Measurements from ENCODE around the gene KRTAP17-1. TPM values are rescaled to one million over a fixed set of nuclear protein-coding genes. Genes with fewer than 3 reads are reported as not detected.

Gene KRTAP17-1
- total and polyA plus RNA-seq, 12 donors = not detected

DNA sequence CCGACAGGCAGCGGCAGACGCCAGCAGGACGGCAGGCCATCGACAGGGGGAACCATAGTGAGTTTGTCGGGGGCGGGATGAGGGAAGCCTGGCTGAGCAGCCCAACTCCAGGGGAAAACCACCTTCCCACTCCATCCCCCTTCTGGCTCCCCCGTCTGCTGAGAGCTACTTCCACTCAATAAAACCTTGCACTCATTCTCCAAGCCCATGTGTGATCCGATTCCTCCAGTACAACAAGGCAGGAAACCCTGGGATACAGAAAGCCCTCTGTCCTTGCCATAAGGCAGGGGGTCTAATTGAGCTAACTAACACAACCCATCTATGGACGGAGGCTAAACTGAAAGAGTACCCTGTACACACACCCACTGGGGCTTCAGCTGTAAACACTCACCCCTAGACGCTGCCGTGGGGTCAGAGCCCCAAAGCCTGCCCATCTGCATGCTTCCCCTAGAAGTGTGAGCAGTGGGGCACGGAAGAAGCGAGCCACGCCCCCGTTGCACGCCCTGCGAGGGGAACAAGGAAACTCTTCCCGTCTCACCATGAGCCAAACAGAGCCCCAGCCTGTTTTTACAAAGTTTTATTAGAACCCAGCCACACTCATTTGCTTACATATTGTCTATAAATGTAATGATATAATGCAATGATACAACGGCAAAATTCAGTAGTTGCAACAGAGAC, 16.9 kb downstream of the KRTAP17-1 start:
- peaks cover 0 to 6% (median 0%) of the 10 kb centered on the region in 7 donors for H3K27me3 ChIP-seq
- no peak overlapping the region for H3K4me3 ChIP-seq
- no peaks in the 10 kb centered on the region for H3K36me3 ChIP-seq
- DNase-seq = no peak
- intact Hi-C loops (cut with DNase I) = loop anchor here in 1 of 10 donors (10.0 kb wide), 1 partner anchor 354 kb away; no protein-coding TSS in a partner anchor
- H3K27ac ChIP-seq = no peak overlapping the region
- 84 to 85% methylated on average over 20 of the region's 20 CpGs for WGBS, 2 donors
- H3K4me1 ChIP-seq = peaks cover 0 to 10% (median 4%) of the 10 kb centered on the region in 9 donors
- ATAC-seq = no peak
- TF ChIP-seq, protein P1, sequence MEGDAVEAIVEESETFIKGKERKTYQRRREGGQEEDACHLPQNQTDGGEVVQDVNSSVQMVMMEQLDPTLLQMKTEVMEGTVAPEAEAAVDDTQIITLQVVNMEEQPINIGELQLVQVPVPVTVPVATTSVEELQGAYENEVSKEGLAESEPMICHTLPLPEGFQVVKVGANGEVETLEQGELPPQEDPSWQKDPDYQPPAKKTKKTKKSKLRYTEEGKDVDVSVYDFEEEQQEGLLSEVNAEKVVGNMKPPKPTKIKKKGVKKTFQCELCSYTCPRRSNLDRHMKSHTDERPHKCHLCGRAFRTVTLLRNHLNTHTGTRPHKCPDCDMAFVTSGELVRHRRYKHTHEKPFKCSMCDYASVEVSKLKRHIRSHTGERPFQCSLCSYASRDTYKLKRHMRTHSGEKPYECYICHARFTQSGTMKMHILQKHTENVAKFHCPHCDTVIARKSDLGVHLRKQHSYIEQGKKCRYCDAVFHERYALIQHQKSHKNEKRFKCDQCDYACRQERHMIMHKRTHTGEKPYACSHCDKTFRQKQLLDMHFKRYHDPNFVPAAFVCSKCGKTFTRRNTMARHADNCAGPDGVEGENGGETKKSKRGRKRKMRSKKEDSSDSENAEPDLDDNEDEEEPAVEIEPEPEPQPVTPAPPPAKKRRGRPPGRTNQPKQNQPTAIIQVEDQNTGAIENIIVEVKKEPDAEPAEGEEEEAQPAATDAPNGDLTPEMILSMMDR (IDR thresholded peaks at IDR 0.05) = no peak
- peaks cover 0 to 20% (median 0%) of the 10 kb centered on the region in 11 donors for H3K9me3 ChIP-seq

DNA sequence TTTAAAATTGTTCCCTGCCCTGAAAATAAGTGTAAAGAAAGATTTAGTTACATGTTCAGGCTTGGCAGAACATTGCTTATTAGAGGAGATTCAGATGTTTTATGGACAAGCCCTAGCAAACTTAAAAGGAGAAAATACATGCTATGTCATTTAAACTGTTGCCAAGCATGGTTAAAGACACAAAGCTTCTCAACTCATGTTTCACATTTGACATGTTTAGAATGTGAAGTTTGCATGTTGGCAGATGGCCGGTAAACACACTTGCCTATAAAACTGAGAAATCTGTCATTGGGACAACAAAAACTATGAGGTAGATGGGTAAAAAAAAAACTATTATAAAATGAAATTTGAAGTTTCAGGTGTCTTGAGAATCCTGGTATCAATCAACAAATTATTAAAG, 18.7 kb downstream of the KRTAP17-1 start:
- H3K4me1 ChIP-seq = peaks cover 0 to 2% (median 0%) of the 10 kb centered on the region in 9 donors
- DNase-seq (no peak), ATAC-seq (no peak)
- WGBS, 2 donors = 89% methylated on average over 1 of the region's 1 CpG
- no peak overlapping the region for H3K4me3 ChIP-seq
- H3K27ac ChIP-seq = no peak overlapping the region
- intact Hi-C loops (cut with DNase I) = loop anchor here in 1 of 10 donors (10.0 kb wide), 1 partner anchor 352 kb away; no protein-coding TSS in a partner anchor
- peaks cover 0 to 18% (median 0%) of the 10 kb centered on the region in 11 donors for H3K9me3 ChIP-seq
- peaks cover 0 to 15% (median 10%) of the 10 kb centered on the region in 7 donors for H3K27me3 ChIP-seq
- TF ChIP-seq, protein P1 (IDR thresholded peaks at IDR 0.05) = no peak
- H3K36me3 ChIP-seq = no peaks in the 10 kb centered on the region

DNA sequence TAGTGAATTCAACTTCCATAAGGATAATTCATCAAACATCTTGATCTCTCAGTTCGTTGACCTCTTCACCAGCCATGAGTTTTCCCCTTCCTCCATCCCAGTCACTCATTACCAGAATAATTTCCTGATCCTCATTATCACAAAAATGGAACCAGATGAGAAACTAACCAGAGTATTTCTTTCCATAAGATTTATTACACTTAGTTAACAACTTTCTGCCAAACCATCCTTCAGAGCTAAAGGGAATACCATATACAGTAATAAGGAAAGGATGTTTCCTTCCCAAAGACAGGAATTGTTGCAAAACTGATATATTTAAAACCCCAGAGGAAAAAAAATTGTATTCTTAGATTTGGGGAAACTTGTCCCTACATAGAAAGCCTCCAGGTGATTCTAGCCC, 21.5 kb downstream of the KRTAP17-1 start:
- Histone ChIP-seq H3K27me3 (peaks cover 0 to 24% (median 11%) of the 10 kb centered on the region in 7 donors), H3K9me3 (no peaks in the 10 kb centered on the region), H3K27ac (no peak overlapping the region), H3K36me3 (no peaks in the 10 kb centered on the region), H3K4me3 (no peak overlapping the region), H3K4me1 (no peaks in the 10 kb centered on the region)
- TF ChIP-seq, protein P1 (IDR thresholded peaks at IDR 0.05) = no peak
- ATAC-seq = no peak
- no peak for DNase-seq
- WGBS, 2 donors = 76 to 80% methylated on average over 1 of the region's 1 CpG
- intact Hi-C loops (cut with DNase I) = loop anchor here in 1 of 10 donors (10.0 kb wide), 1 partner anchor 349 kb away; no protein-coding TSS in a partner anchor

DNA sequence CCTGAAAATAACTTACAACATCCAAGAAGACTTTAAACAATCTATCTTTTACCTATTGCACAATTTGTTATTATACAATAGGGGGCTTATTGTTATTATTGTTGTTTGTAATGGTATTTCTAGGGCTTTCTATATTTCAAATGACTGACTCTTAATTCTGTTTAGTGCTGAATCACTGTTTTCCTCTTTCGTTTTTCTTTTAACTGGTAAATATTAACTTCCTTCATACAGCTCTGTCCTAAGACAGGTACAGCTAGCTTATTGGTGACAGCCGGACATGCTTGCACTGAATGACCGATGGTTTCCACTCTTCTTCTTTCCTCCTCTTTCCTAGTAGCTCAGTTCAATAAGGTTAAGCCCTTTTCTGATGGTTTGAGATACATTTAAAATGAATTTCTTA, 28.5 kb downstream of the KRTAP17-1 start:
- intact Hi-C loops (cut with DNase I) = no loop called here
- no peak for ATAC-seq
- no peak overlapping the region for H3K27ac ChIP-seq
- no peak for DNase-seq
- TF ChIP-seq, protein P1 (IDR thresholded peaks at IDR 0.05) = no peak
- no peak overlapping the region for H3K4me3 ChIP-seq
- peaks cover 0 to 54% (median 14%) of the 10 kb centered on the region in 7 donors for H3K27me3 ChIP-seq
- no peaks in the 10 kb centered on the region for H3K4me1 ChIP-seq
- WGBS, 2 donors = 79 to 87% methylated on average over 3 of the region's 3 CpGs
- no peaks in the 10 kb centered on the region for H3K36me3 ChIP-seq
- no peaks in the 10 kb centered on the region for H3K9me3 ChIP-seq

All from heart right ventricle (tissue), 16 donors.